Trophoblast cell (in vitro differentiated cells and primary cell): ENCODE data around the gene TSSK6.
A peak's percentile ranks its signal among the peaks of the same experiment; 100 is the strongest.

Source experiments
- DNase-seq, 2 donors: peaks; one replicate each; pipeline ENCODE4 v3.0.0-alpha.2; 2016
- H2AFZ ChIP-seq: 2 replicates; pipeline ENCODE4 v1.6.1; 2013; ENCODE audit warnings: low read length, moderate library complexity, mild to moderate bottlenecking; ENCODE audit not compliant: insufficient read depth, poor library complexity
- H2AK5ac ChIP-seq: 2 replicates; pipeline ENCODE4 v1.6.1; 2013; ENCODE audit warnings: mild to moderate bottlenecking, low read length
- H2BK120ac ChIP-seq: 2 replicates; pipeline ENCODE4 v1.6.1; 2013; ENCODE audit warnings: low read length, mild to moderate bottlenecking, moderate library complexity; ENCODE audit not compliant: insufficient read depth, poor library complexity
- H2BK12ac ChIP-seq: 2 replicates; pipeline ENCODE4 v1.6.1; 2013; ENCODE audit warnings: mild to moderate bottlenecking, low read length, moderate library complexity
- H2BK5ac ChIP-seq: 2 replicates; pipeline ENCODE4 v1.6.1; 2013; ENCODE audit warnings: low read length, low read depth, moderate library complexity, mild to moderate bottlenecking; ENCODE audit not compliant: poor library complexity
- H3K14ac ChIP-seq: 2 replicates; pipeline ENCODE4 v1.6.1; 2013; ENCODE audit warnings: mild to moderate bottlenecking, low read length
- H3K18ac ChIP-seq: 2 replicates; pipeline ENCODE4 v1.6.1; 2013; ENCODE audit warnings: mild to moderate bottlenecking, low read length
- H3K23ac ChIP-seq: 2 replicates; pipeline ENCODE4 v1.6.1; 2013; ENCODE audit warnings: low read length
- H3K27ac ChIP-seq: 2 replicates; pipeline ENCODE4 v1.5.1; 2013; ENCODE audit warnings: low read depth, mild to moderate bottlenecking, inconsistent platforms, low read length, moderate library complexity
- H3K27me3 ChIP-seq: 2 replicates; pipeline ENCODE4 v1.6.1; 2013; ENCODE audit warnings: inconsistent platforms, mild to moderate bottlenecking, low read length, moderate library complexity; ENCODE audit not compliant: insufficient read depth
- H3K36me3 ChIP-seq, 2 experiments: 1 replicate in 1 of 2; 2 replicates in 1 of 2; pipeline ENCODE4 v1.6.1; 2013; ENCODE audit warnings: low read length in 2 of 2, mild to moderate bottlenecking in 2 of 2, moderate library complexity in 1 of 2; ENCODE audit not compliant: insufficient read depth in 2 of 2, control insufficient read depth in 1 of 2
- H3K4ac ChIP-seq: 2 replicates; pipeline ENCODE4 v1.6.1; 2013; ENCODE audit warnings: low read depth, mild to moderate bottlenecking, low read length, moderate library complexity
- H3K4me1 ChIP-seq, 2 experiments: 1 replicate in 1 of 2; 2 replicates in 1 of 2; pipeline ENCODE4 v1.6.1; 2013; ENCODE audit warnings: low read length in 2 of 2, mild to moderate bottlenecking in 2 of 2, moderate library complexity in 1 of 2; ENCODE audit not compliant: insufficient read depth in 2 of 2, control insufficient read depth in 1 of 2
- H3K4me2 ChIP-seq: 2 replicates; pipeline ENCODE4 v1.6.1; 2013; ENCODE audit warnings: inconsistent platforms, mild to moderate bottlenecking, low read length, moderate library complexity
- H3K4me3 ChIP-seq: 2 replicates; pipeline ENCODE4 v1.5.1; 2013; ENCODE audit warnings: mild to moderate bottlenecking, low read depth, low read length, inconsistent platforms
- H3K79me1 ChIP-seq: one replicate; pipeline ENCODE4 v1.6.1; 2013; ENCODE audit warnings: low read length
- H3K79me2 ChIP-seq: 2 replicates; pipeline ENCODE4 v1.6.1; 2013; ENCODE audit warnings: low read length, mild to moderate bottlenecking; ENCODE audit not compliant: control insufficient read depth, insufficient read depth, poor library complexity
- H3K9ac ChIP-seq: 2 replicates; pipeline ENCODE4 v1.6.1; 2013; ENCODE audit warnings: mild to moderate bottlenecking, low read length
- H3K9me3 ChIP-seq: 2 replicates; pipeline ENCODE4 v1.6.1; 2013; ENCODE audit warnings: low read depth, mild to moderate bottlenecking, control low read depth, inconsistent platforms, low read length; ENCODE audit not compliant: insufficient read depth
- H4K12ac ChIP-seq: 2 replicates; pipeline ENCODE4 v1.6.1; 2013; ENCODE audit warnings: low read depth, mild to moderate bottlenecking, low read length, moderate library complexity
- H4K8ac ChIP-seq: 2 replicates; pipeline ENCODE4 v1.6.1; 2013; ENCODE audit warnings: low read depth, mild to moderate bottlenecking, low read length, moderate library complexity
- H4K91ac ChIP-seq: one replicate; pipeline ENCODE4 v1.6.1; 2013; ENCODE audit warnings: low read depth, mild to moderate bottlenecking, low read length, moderate library complexity
- WGBS: extraction: QIAGEN DNeasy Blood & Tissue Kit; methylation state at CpG from one replicate; pipeline ENCODE4 v1.1.7; 2013; ENCODE audit warnings: missing lambda C conversion rate; ENCODE audit not compliant: insufficient read length, insufficient coverage; ENCODE audit errors: extremely low coverage; 5-methylcytosine and 5-hydroxymethylcytosine counted together

Gene TSSK6

GRCh38 chr19:19489804-19490204 is 25.5 kb downstream of the TSSK6 start:
- peaks cover 1% of the 10 kb centered on the region for H3K9me3 ChIP-seq
- H4K8ac ChIP-seq, result no peak overlapping the region
- no peak overlapping the region for H3K23ac ChIP-seq
- no peaks in the 10 kb centered on the region for H3K27me3 ChIP-seq
- peak; percentile 96 for DNase-seq
- peak overlapping the region; percentile 16 for H3K14ac ChIP-seq
- peak overlapping the region; percentile 19 for H2AK5ac ChIP-seq
- peak overlapping the region; percentile 11 for H3K4me2 ChIP-seq
- no CpG with 5 or more reads among the region's 9 CpGs for WGBS
- peak overlapping the region; percentile 81 for H3K27ac ChIP-seq
- H2BK120ac ChIP-seq, result peak overlapping the region; percentile 5
- H4K91ac ChIP-seq, result peak overlapping the region; percentile 65
- H3K4me1 ChIP-seq, result peaks cover 47 to 51% of the 10 kb centered on the region in 2 experiments
- H4K12ac ChIP-seq, result peak overlapping the region; percentile 34
- H2BK12ac ChIP-seq, result peak overlapping the region; percentile 0
- H3K4me3 ChIP-seq, result no peak overlapping the region
- H2AFZ ChIP-seq, result no peak overlapping the region
- H3K36me3 ChIP-seq, result peaks cover 39% of the 10 kb centered on the region in 2 experiments
- no peak overlapping the region for H3K9ac ChIP-seq
- H3K4ac ChIP-seq, result peak overlapping the region; percentile 1
- H3K18ac ChIP-seq, result peak overlapping the region; percentile 19
- peaks cover 15% of the 10 kb centered on the region for H3K79me1 ChIP-seq
- H2BK5ac ChIP-seq, result peak overlapping the region; percentile 5
- peaks cover 16% of the 10 kb centered on the region for H3K79me2 ChIP-seq

GRCh38 chr19:19488875-19489690 is 26.3 kb downstream of the TSSK6 start:
- H2BK120ac ChIP-seq, result peak overlapping the region; percentile 42
- H2AK5ac ChIP-seq, result no peak overlapping the region
- H2BK5ac ChIP-seq, result peak overlapping the region; percentile 42
- H3K18ac ChIP-seq, result peak overlapping the region; percentile 31
- H3K36me3 ChIP-seq, result peaks cover 32% of the 10 kb centered on the region in 2 experiments
- peak overlapping the region; percentile 30 for H3K4me2 ChIP-seq
- peak; percentile 82 to 86 for DNase-seq
- H3K79me1 ChIP-seq, result peaks cover 15% of the 10 kb centered on the region
- no peak overlapping the region for H3K4me3 ChIP-seq
- no peak overlapping the region for H3K9ac ChIP-seq
- H3K14ac ChIP-seq, result no peak overlapping the region
- no CpG with 5 or more reads among the region's 14 CpGs for WGBS
- H3K79me2 ChIP-seq, result peaks cover 16% of the 10 kb centered on the region
- peaks cover 49 to 53% of the 10 kb centered on the region in 2 experiments for H3K4me1 ChIP-seq
- H3K9me3 ChIP-seq, result peaks cover 1% of the 10 kb centered on the region
- H3K27ac ChIP-seq, result peak overlapping the region; percentile 81
- peak overlapping the region; percentile 20 for H3K4ac ChIP-seq
- H4K91ac ChIP-seq, result peak overlapping the region; percentile 50
- no peak overlapping the region for H3K23ac ChIP-seq
- no peaks in the 10 kb centered on the region for H3K27me3 ChIP-seq
- H2AFZ ChIP-seq, result peak overlapping the region; percentile 1
- H2BK12ac ChIP-seq, result peak overlapping the region; percentile 44
- H4K12ac ChIP-seq, result peak overlapping the region; percentile 16
- H4K8ac ChIP-seq, result no peak overlapping the region

- WGBS, result no CpG with 5 or more reads among the region's 20 CpGs
- H3K4me3 ChIP-seq, result no peak overlapping the region
Measured at GRCh38 chr19:19487950-19488874, 27.1 kb downstream of the TSSK6 start.

More at GRCh38 chr19:19487950-19488874, 27.1 kb downstream of the TSSK6 start:
- no peak overlapping the region for H3K9ac ChIP-seq
- H3K27ac ChIP-seq, result peak overlapping the region; percentile 81
- H2AK5ac ChIP-seq, result no peak overlapping the region
- H3K79me2 ChIP-seq, result peaks cover 16% of the 10 kb centered on the region
- H3K79me1 ChIP-seq, result peaks cover 15% of the 10 kb centered on the region
- peak overlapping the region; percentile 42 for H2BK5ac ChIP-seq
- peaks cover 49 to 53% of the 10 kb centered on the region in 2 experiments for H3K4me1 ChIP-seq
- H3K4ac ChIP-seq, result peak overlapping the region; percentile 19
- peaks cover 28 to 30% of the 10 kb centered on the region in 2 experiments for H3K36me3 ChIP-seq
- H2BK12ac ChIP-seq, result peak overlapping the region; percentile 44
- no peak overlapping the region for H3K4me2 ChIP-seq
- peak overlapping the region; percentile 31 for H3K18ac ChIP-seq
- no peak overlapping the region for H2AFZ ChIP-seq
- DNase-seq, result peak in 1 of 2 donors; percentile 21
- H3K23ac ChIP-seq, result no peak overlapping the region
- peak overlapping the region; percentile 42 for H2BK120ac ChIP-seq
- H3K27me3 ChIP-seq, result no peaks in the 10 kb centered on the region
- H3K14ac ChIP-seq, result no peak overlapping the region
- peak overlapping the region; percentile 16 for H4K12ac ChIP-seq
- H3K9me3 ChIP-seq, result no peaks in the 10 kb centered on the region
- peak overlapping the region; percentile 45 for H4K91ac ChIP-seq
- no peak overlapping the region for H4K8ac ChIP-seq
